T-helper 22 cell (primary cell): ENCODE results near the gene ZNF830.
A peak's percentile ranks its signal among the peaks of the same experiment; 100 is the strongest.
"Not testable (repeated sequence)": the region's sequence is repeated elsewhere in the genome, so short reads cannot be mapped to it uniquely, and the experiment has no call there.

Experiments
- DNase-seq: peaks from one replicate; pipeline ENCODE4 v3.0.0-alpha.2; 2020; ENCODE audit warnings: low read depth

The ZNF830 gene

DNA sequence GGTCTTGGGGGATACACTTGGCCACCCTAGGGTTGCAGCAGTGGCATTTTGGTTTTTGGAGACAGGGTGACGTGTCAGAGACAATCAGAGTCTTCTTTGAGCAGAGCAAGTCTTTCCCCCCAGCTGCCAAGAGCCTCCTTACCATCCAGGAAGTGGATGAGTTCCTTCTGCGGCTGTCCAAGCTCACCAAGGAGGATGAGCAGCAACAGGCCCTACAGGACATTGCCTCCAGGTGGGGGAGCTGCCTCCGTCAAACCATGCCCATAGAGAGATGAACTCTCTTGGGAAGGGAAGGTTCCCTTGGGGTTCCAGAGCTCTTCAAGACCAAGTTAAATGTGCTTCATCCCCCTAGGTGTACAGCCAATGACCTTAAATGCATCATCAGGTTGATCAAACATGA lies 30.3 kb downstream of the ZNF830 start:
- no peak for DNase-seq

DNA sequence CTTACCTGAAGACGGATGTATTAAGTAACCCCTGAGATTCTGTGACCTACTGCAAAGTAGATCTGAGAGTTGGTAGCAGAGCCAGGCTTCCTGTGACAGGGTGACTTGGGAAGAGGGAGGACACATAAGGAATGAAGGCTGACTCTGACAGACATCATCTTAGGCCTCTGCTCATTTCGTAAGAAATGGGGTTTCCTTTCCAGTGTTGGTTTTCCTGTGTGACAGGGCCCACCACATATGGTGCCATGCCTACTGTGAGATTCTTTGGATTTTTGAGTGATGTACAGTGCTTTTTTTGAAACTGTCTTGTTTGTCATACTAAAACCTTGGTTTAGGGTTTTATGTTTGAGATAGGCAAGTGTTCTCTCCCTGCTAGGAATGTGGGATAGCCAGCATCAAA lies 31.7 kb downstream of the ZNF830 start:
- DNase-seq, result no peak

DNA sequence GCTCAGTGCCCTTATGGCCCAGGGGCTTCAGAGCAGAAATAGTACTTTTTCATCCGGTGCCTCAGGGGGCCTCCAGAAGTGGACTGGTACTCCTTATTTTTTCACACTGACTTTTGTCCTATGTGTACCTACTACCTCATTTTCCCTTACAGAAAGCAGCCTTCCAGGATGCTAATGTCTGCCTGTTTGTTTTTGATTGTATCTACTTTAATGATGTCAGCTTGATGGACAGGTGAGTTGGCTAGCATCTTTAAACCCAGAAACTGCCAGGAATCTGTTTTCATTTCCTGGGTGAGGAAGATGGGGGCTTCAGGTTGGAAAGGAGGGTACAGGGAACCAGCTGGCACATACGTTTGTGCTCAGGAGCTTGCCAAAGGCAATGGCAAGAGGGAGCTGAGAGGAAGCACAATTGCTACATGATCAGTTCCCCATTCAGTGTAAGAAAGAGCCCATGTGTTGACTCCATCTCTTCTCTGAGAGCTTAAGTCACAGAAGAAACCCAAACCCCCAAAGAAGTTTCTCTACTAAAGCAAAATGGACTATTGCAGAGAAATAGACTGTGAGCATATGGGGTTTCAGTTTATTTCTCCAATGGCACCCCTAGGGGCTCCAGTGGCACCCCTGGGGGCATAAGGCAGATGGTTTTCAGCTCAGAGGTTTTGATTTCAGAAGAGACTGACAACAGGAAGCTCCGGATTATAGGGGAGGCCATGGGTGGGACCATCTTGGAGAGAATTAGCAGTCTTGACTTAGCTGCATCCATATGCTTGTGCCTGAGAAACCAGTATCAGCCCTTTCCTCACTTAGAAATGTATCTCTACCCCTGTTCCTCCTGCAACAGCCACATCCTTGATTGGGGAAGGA lies 35.3 kb downstream of the ZNF830 start:
- no peak for DNase-seq

DNA sequence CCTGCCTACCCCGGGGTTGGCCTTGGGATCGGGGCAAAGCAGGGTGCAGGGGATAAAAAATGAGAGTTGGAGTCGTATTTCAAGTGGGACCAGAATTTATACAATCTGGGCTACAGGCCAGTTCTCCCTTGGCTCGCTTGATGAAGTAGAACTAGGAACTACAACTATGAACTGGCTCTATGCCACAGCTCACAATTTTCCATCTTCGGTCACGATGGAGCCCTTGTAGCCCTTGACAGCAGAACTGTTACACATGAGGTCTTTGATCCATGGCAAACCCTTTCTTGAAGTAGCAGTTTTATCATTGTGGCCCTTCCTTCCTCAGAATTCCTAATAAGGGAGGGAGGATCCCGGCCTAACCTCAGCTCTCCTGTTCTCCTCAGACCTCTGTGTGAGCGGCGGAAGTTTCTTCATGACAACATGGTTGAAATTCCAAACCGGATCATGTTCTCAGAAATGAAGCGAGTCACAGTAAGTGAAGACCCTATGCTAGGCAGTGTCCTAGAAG lies 36.1 kb downstream of the ZNF830 start:
- DNase-seq, result no peak

DNA sequence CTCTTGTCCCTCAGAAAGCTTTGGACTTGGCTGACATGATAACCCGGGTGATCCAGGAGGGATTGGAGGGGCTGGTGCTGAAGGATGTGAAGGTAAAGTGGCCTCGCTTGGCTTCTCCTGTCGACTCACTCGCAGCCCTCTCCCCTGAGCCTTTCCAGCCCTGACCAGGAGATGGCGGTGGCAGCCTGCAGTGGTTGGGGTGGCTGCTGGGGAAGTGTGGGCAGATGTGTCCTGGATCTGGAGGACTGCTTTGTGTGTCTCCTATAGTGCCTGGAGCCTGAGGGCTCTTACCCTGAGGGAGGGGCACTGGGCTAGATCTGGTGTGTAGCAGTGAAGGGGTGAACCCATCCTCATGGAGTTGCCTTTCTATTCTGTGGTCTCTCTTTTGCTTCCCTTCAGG lies 36.9 kb downstream of the ZNF830 start:
- DNase-seq, result peak; percentile 49

DNA sequence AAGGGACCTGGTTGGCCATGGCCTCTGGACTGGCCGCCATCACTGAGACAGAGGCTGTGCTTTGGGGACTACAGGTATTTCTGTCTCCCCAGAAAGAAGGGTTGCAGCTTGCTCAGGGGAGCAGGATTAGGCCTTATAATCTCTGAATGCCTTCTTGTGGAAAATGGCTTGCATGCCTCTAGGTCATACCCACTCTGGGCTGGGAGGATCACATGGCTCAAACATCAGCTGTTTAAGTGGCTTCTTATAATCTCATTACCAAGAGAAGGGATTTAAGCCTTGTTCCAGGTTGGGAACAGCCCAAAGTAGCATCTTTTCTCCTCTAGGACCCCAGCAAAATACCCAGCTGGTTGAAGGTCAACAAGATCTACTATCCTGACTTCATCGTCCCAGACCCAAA lies 38.1 kb downstream of the ZNF830 start:
- DNase-seq, result no peak

DNA sequence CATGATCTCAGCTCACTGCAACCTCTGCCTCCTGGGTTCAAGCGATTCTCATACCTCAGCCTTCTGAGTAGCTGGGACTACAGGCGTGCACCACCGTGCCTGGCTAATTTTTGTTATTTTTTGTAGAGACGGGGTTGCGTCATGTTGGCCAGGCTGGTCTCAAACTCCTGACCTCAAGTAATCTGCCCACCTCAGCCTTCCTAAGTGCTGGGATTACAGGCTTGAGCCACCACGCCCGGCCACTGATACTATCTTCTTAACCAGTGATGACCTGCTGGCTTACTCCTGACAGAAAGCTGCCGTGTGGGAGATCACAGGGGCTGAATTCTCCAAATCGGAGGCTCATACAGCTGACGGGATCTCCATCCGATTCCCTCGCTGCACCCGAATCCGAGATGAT lies 39.6 kb downstream of the ZNF830 start:
- DNase-seq, result not testable (repeated sequence)

DNA sequence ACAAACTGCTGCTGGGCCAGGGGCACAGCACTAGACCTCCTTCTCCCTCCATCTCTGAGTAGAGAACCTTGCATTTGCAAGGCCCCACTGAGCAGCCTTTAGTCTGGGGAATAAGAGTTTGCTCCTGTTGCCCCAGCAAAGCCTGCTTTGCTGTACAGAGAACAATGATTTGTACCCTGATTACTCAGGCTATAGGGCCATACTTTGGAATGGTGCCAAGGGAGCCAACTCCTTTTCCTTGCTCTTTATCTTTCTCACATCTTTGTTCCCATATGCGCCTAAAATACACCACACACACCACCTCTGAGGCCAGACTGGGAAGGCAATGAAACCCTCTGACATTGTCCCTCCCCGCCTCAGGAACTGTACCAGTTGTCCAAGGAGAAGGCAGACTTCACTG lies 40.2 kb downstream of the ZNF830 start:
- no peak for DNase-seq

DNA sequence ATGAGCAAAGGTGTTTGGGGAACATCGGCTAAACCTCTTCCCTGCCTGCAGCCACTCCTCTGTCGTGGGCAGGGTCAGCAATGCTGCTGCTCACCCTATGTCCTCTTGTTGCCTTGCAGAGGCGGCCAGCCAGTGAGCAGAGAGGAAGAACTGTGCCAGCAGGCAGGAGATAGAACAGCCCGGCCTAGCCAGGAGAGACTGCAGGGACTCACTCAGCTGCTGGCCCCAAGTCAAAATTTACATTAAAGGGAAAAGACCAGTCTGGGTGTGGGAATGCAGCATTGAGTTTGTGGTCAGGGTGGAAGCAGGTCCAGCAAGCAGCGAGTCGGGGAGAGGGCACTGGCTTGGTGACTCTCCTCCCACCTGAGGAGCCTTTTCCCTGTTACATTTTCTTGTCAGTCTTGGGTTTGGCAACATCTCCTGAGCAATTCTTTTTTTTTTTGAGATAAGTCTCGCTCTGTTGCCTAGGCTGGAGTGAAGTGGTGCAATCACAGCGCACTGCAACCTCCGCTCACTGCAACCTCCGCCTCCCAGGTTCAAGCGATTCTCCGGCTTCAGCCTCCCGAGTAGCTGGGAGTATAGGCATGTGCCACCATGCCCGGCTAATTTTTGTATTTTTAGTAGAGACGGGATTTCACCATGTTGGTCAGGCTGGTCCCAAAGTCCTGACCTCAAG lies 41.7 kb downstream of the ZNF830 start:
- no peak for DNase-seq

DNA sequence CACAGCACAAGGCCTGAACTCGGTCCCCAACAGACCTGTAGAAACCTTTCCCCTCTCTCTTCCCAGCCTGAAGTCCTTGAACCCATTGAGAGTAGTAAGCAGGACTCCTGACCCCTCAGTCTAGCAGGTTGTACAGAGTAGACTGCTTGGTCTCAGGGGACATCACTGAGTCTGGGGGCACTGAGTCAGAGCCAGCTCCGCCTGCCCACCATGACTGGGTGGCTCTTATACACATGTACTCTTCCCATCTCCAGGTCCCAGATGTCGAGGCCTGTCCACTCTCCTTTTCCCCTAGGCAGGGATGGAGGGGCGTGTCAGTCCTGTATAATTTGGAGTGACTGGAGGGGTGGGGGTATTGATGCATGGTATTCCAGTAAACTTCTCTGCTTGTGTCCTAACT lies 42.4 kb downstream of the ZNF830 start:
- no peak for DNase-seq

DNA sequence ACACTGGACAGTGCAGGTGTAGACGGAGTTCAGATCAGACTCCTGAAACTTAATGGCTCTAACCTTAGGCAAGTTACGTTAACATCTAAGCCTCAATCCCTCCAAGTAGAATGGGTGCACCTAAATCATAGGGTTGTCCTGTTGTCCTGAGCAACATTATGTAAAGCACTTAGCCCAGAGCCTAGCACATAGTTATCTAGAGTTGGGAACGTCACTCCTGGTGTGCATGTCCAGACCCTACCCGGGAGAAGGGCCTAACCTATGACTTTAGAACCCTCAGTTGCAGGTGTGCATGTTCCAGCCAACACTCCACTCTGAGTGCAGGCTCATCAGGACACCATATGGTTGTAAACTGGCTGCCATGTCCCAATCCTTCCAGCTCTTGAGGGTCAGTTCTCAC lies 45.0 kb downstream of the ZNF830 start:
- DNase-seq, result no peak

DNA sequence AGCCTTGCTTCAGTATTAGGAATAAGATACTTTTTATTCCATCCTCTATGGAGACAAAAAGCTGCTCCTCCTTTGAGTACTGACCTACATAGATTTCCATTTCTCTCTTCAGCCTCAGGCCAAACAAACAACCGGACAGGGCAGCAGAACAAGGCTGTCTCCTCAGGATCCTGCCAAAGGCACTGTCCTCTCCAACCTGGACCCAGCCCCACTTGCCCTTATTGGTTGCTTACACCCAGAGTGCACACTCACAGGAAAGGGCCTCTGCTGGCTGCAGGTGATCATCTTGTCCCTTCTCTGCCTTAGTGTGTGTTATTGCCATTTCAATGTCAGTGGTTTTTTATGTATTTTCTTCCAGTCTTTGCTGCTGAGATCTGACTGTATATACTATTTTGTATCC lies 45.6 kb downstream of the ZNF830 start:
- DNase-seq, result no peak

DNA sequence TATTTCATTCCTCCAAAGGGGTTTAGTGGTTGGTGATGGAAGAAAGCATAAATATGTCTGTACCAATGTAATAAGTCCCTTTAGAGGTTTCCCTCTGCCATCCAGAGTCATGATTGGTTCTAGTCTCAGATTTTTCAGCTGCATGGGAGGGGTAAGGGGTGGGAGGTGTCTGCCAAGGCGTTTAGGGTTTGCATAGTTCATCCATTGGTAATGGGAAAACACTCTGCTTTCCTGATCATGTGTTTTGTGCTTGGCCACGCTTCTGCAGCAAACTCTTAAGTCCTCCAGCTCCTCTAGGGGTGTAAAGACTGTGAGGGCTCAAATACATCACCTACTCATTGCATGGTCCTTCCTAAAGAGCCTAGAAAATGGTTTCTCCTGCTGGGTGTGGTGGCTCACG lies 48.8 kb downstream of the ZNF830 start:
- no peak for DNase-seq

DNA sequence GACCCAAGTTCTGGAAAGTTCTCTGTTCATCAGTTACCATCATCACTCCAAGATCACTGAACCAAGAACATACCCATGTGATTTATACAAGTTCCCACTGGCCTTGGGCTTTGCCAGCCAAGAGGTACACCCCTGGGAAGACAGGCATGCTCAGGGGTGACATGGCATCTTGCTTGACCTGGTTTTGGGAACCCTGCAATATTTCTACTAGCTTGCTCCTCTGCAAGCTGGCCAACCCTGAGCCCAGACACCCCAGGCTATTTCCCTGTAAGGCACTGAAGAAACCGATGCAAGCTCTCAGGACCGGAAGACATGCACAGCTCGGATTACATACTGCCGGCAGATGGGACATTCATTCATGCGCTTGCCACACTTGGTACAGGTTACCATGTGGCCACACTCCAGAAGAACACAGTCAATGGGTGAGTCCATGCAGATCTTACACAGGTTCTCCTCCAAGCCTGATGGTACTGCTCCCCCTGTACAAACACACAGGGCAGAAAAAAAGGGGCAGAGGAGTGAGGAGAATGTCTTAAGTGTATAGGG lies 50.4 kb downstream of the ZNF830 start:
- DNase-seq, result no peak
